ENCODE measurements around the gene SH3TC2.
"Not testable (repeated sequence)": the region's sequence is repeated elsewhere in the genome, so short reads cannot be mapped to it uniquely, and the experiment has no call there.

The SH3TC2 gene
- 0 to 0.12 (median 0) reads per million in 9 experiments for total RNA-seq

DNA sequence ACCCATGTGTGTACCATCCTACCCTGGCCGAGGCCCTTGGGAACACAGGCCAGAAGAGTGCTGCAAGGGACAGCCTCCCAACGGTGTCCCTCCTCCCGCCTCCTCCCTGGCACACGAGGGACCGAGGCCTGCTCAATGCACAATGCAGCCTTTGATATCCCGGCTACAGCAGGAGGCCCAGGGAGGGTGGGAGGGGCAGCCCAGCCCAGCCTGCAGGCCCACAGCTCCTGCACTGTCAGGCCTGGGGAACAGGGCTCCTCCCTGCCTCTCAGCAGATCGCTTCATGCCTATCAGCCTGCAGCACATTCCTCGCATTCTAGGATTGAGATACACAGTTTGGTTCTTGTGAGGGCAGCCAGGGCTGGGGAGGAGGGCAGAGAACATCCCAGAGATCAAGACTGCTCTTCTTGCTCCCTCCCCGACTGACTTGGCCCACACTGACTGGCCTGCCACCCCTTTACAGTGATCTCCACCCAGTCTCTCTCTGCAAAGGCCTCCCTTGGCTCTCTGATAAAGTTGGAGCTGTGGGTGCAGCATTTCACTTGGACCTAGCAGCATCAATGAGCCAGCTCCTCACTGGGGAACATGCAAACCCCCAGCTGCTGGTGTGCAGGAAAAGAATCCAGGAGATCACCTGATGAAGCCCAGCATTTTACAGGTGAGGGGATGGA lies at the start of gene SH3TC2:
SH3TC2 (minus strand) TSS at position 46 of the 671 bp plus-strand sequence; CDS start at position 6, 40 bp downstream.
- H3K36me3 Mint-ChIP-seq (ENCODE audit: insufficient read depth): no peaks in the 10 kb centered on the region
- H3K9me3 Mint-ChIP-seq: no peaks in the 10 kb centered on the region
- no peak within 1 kb of the TSS for H3K4me3 Mint-ChIP-seq
- ATAC-seq (replicated peaks) (no peak), DNase-seq (no peak)
- peaks cover 23 to 52% of the 10 kb centered on the region in 2 donors for H3K27me3 Mint-ChIP-seq
- no peak within 1 kb of the TSS for H3K27ac Mint-ChIP-seq
- H3K4me1 Mint-ChIP-seq (ENCODE audit: low read depth in 2 of 2): no peaks in the 10 kb centered on the region

DNA sequence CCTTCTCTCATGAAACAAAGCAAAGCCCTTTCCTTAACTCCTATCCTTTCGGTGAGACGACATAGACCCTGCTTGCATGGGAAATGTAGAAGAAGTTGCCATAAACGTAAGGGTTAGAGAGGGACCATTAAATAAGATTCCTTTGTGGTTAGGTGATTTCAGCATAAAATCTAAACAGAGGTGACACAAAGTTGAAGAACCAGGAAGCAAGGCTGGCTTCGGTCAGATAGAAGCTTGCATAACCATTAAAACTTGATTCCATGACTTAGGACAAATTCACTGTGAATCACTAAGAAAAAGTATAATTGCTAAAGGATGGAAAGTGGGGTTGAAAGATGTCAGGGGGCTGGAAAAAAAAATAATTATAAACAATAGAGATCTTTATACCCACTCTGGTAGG lies 47.5 kb upstream of the SH3TC2 start:
- no peak for DNase-seq
- ATAC-seq (replicated peaks): no peak
- H3K4me3 Mint-ChIP-seq: no peak overlapping the region
- no peaks in the 10 kb centered on the region for H3K9me3 Mint-ChIP-seq
- H3K4me1 Mint-ChIP-seq (ENCODE audit: low read depth in 2 of 2): no peaks in the 10 kb centered on the region
- peaks cover under 1 to 3% of the 10 kb centered on the region in 2 donors for H3K27me3 Mint-ChIP-seq
- H3K27ac Mint-ChIP-seq: no peak overlapping the region
- no peaks in the 10 kb centered on the region for H3K36me3 Mint-ChIP-seq (ENCODE audit: insufficient read depth)

DNA sequence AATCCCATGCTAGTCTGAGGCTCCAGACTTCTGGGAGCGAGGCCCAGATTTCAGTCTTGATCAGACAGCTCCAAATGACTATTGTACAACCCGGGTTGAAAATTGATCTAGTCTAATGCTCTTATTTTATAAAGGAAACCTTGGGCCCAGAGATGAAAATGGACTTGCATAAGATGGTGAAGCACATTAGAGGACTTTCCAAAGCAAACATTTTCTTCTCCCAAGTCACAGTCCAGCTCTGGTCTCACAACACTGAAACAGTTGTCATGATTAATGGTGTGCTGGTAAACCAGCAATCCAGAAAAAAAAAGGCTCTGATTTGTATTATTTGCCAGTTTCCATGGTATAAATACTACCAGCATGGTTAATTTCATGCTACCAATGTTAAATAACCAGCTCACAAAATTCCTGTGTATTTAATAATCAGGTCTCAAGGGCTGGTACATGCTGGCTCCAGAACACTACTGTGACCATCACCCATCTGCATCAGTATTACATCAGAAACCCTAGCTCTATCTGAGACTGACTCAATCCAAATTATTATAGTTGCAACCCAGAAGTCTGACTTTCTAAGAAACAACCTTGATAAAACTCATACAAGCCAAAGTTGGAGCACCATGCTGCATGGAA lies 45.9 kb upstream of the SH3TC2 start:
- Mint-ChIP-seq H3K4me1 (ENCODE audit: low read depth in 2 of 2) (no peaks in the 10 kb centered on the region), H3K4me3 (no peak overlapping the region), H3K27ac (no peak overlapping the region), H3K36me3 (ENCODE audit: insufficient read depth) (no peaks in the 10 kb centered on the region), H3K27me3 (no peaks in the 10 kb centered on the region), H3K9me3 (no peaks in the 10 kb centered on the region)
- DNase-seq (no peak), ATAC-seq (replicated peaks) (no peak)

DNA sequence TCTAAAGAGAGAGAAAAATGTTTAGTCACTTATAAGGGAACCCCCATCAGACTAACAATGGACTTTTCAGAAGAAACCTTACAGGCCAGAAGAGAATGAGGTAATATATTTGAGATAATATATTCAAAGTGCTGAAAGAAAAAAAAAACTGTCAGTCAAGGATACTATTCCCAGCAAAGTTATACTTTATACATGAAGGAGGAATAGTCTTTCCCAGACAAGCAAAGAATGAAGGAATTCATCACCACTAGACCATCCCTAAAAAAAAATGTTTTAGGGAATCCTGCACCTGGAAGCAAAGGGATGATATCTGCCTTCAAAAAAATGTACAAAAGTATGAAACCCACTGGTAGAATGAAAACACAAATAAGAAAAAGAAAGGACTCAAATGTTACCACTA lies 37.5 kb upstream of the SH3TC2 start:
- no peak for ATAC-seq (replicated peaks)

DNA sequence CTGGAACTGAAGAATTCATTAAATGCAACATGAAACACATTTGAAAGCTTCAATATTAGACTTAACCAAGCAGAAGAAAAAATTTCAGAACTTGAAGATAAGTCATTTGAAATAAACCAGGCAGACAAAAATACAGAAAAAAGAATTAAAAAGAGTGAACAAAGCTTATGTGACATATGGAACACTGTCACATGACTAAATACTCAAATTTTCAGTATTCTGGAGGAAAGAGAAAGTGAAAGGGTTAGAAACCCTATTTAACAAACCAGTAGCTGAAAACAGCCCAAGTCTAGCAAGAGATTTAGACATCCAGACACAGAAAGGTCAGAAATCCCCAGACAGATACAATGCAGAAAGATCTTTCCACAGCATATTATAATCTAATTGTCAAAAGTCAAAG lies 37.1 kb upstream of the SH3TC2 start:
- no peak for ATAC-seq (replicated peaks)

More for the DNA sequence above, 37.5 kb upstream of the SH3TC2 start:
- Mint-ChIP-seq H3K36me3 (ENCODE audit: insufficient read depth) (peaks cover 2% of the 10 kb centered on the region), H3K9me3 (peaks cover 17 to 32% of the 10 kb centered on the region in 2 donors), H3K4me3 (no peak overlapping the region), H3K27me3 (peaks cover 7 to 30% of the 10 kb centered on the region in 2 donors), H3K4me1 (ENCODE audit: low read depth in 2 of 2) (no peaks in the 10 kb centered on the region), H3K27ac (no peak overlapping the region)
- no peak for DNase-seq

DNA sequence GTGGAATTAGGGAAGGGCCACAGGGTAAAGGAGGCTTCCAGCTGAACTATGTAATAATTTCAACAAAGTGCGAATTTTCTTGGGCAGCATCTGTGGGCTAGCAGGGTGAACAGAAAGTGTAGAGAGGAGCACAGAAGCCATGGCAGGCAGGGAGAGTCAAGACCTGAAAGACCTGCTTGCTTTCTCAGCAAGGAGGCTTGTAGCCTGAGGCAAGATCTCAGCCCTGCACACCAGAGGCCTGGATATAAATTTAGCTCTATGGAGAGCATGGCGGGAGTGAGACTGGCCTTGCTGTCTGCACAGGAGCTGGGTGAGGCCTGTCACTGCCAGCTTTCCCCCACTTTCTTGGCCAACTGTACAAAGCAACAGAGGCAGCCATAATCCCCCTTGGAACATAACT lies 32.1 kb upstream of the SH3TC2 start:
- no peak for DNase-seq
- ATAC-seq (replicated peaks): no peak
- Mint-ChIP-seq H3K4me1 (ENCODE audit: low read depth in 2 of 2) (no peaks in the 10 kb centered on the region), H3K4me3 (no peak overlapping the region), H3K36me3 (ENCODE audit: insufficient read depth) (no peaks in the 10 kb centered on the region), H3K27ac (no peak overlapping the region), H3K27me3 (peaks cover 29 to 62% of the 10 kb centered on the region in 2 donors), H3K9me3 (peaks cover 14 to 24% of the 10 kb centered on the region in 2 donors)

More for the DNA sequence above, 37.1 kb upstream of the SH3TC2 start:
- no peak overlapping the region for H3K27ac Mint-ChIP-seq
- DNase-seq: no peak
- H3K36me3 Mint-ChIP-seq (ENCODE audit: insufficient read depth): peaks cover 2% of the 10 kb centered on the region
- H3K4me1 Mint-ChIP-seq (ENCODE audit: low read depth in 2 of 2): no peaks in the 10 kb centered on the region
- H3K27me3 Mint-ChIP-seq: peaks cover 9 to 34% of the 10 kb centered on the region in 2 donors
- peaks cover 17 to 35% of the 10 kb centered on the region in 2 donors for H3K9me3 Mint-ChIP-seq
- H3K4me3 Mint-ChIP-seq: no peak overlapping the region

DNA sequence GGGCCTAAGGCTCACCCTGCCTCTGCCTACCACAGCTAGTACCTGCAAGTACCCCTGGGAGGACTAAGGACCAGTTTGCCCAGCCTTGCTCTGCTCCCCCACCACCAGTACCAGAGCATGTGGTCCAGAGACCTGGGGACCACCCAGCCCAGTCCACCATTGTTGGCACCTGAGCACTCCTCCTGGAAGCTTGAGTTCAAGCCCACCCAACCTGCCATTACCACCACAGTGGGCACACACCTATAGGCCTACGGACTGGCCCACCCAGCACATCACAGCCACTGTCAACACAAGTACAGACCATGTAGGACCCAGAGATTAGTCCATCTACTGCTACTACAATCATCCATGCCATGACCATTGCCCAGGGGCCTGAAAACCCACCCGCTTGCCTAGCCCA lies 30.8 kb upstream of the SH3TC2 start:
- H3K27me3 Mint-ChIP-seq: peaks cover 29 to 66% of the 10 kb centered on the region in 2 donors
- H3K27ac Mint-ChIP-seq: no peak overlapping the region
- H3K36me3 Mint-ChIP-seq (ENCODE audit: insufficient read depth): no peaks in the 10 kb centered on the region

DNA sequence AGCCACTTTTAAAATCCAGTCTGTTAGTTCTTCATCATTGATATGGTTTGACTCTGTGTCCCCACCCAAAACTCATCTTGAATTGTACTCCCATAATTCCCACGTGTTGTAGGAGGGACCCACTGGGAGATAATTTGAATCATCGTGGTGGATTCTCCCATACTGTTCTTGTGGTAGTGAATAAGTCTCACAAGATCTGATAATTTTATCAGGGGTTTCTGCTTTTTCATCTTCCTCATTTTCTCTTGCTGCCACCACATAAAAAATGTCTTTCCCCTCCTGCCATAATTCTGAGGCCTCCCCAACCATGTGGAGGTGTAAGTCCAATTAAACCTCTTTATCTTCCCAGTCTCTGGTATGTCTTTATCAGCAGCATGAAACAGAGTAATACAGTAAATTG lies 26.9 kb upstream of the SH3TC2 start:
- Mint-ChIP-seq H3K4me3 (no peak overlapping the region), H3K27me3 (peaks cover 25 to 72% of the 10 kb centered on the region in 2 donors), H3K4me1 (ENCODE audit: low read depth in 2 of 2) (no peaks in the 10 kb centered on the region), H3K36me3 (ENCODE audit: insufficient read depth) (no peaks in the 10 kb centered on the region), H3K9me3 (no peaks in the 10 kb centered on the region), H3K27ac (no peak overlapping the region)
- no peak for DNase-seq
- ATAC-seq (replicated peaks): no peak

More for the DNA sequence above, 30.8 kb upstream of the SH3TC2 start:
- no peaks in the 10 kb centered on the region for H3K4me1 Mint-ChIP-seq (ENCODE audit: low read depth in 2 of 2)
- peaks cover 9 to 11% of the 10 kb centered on the region in 2 donors for H3K9me3 Mint-ChIP-seq
- no peak for DNase-seq
- no peak for ATAC-seq (replicated peaks)
- H3K4me3 Mint-ChIP-seq: no peak overlapping the region

DNA sequence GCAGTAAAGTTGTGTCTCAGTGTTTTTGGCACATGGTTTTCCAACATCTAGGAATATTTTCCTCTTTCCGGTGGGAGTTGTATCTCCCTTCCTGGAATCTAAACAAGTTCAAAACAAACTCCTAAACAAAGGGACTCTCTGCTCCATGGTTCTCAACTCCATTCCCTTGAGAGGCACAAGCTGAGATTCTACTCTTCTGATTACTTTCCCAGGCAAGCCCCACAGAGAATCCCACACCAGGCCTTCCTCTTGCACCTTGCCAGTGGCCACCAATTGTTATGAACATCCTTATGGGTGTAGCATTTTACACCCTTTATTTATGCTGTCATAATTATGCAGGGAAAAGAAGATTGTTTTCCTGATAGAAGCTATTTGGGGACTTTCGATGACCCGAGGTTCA lies 25.8 kb upstream of the SH3TC2 start:
- DNase-seq (no peak), ATAC-seq (replicated peaks) (no peak)
- Mint-ChIP-seq H3K4me1 (ENCODE audit: low read depth in 2 of 2) (no peaks in the 10 kb centered on the region), H3K27me3 (peaks cover 14 to 61% of the 10 kb centered on the region in 2 donors), H3K36me3 (ENCODE audit: insufficient read depth) (no peaks in the 10 kb centered on the region), H3K27ac (no peak overlapping the region), H3K9me3 (no peaks in the 10 kb centered on the region), H3K4me3 (no peak overlapping the region)

DNA sequence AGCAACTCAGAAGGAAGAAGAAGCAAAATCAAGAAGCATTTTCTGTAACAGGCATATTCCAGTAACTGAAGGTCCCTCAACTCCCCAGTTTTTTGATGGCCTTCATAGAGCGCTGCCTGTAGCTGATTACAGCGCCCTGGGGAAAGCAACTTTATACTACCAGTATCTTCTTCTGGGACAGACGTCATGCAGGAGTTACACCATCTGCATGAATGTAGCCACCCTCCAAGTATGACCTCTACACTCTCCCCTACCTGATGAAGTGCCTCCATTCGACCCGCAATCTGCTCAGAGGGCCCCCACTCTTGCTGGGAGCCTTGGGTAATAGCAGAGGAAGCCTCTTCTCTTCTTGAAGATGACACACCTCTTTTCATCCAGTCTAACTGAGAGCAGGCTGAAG lies 21.0 kb upstream of the SH3TC2 start:
- Mint-ChIP-seq H3K9me3 (no peaks in the 10 kb centered on the region), H3K27me3 (peaks cover 11 to 20% of the 10 kb centered on the region in 2 donors), H3K36me3 (ENCODE audit: insufficient read depth) (no peaks in the 10 kb centered on the region), H3K4me1 (ENCODE audit: low read depth in 2 of 2) (peaks cover 6 to 18% of the 10 kb centered on the region in 2 donors), H3K4me3 (no peak overlapping the region), H3K27ac (no peak overlapping the region)
- ATAC-seq (replicated peaks) (no peak), DNase-seq (no peak)

DNA sequence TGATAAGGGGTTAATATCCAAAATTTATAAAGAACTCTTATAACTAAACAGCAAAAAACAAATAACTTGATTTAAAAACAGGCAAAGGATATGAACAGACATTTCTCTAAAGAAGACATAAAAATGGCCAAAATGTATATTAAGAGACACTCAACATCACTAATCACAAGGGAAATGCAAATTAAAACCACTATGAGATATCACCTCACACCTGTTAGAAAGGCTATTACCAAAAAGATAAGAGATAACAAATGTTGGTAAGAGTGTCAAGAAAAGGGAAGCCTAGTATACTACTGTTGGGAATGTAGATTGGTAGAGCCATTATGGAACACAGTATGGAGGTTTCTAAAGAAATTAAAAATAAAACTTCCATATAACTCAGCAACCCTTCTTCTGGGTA lies 19.4 kb upstream of the SH3TC2 start:
- no peaks in the 10 kb centered on the region for H3K36me3 Mint-ChIP-seq (ENCODE audit: insufficient read depth)
- H3K9me3 Mint-ChIP-seq: no peaks in the 10 kb centered on the region
- peaks cover 6 to 18% of the 10 kb centered on the region in 2 donors for H3K4me1 Mint-ChIP-seq (ENCODE audit: low read depth in 2 of 2)
- no peak overlapping the region for H3K27ac Mint-ChIP-seq
- H3K4me3 Mint-ChIP-seq: no peak overlapping the region
- DNase-seq: no peak
- H3K27me3 Mint-ChIP-seq: peaks cover 11 to 21% of the 10 kb centered on the region in 2 donors
- ATAC-seq (replicated peaks): no peak

DNA sequence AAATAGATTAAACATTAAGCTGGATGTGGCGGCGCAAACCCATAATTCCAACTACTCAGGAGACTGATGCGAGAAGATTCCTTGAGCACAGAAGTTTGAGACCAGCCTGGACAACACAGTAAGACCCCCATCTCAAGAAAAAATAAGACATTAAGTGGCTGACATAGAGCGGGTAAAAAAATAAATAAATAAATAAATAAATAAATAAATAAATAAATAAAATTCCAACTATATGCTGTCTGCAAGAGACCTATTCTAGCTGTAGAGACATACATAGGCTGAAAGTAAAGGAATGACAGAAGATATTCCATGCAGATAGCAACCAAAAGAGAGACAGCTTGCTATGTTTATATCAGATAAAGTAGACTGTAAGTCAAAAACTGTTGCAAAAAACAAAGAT lies 17.4 kb upstream of the SH3TC2 start:
- H3K27ac Mint-ChIP-seq: no peak overlapping the region
- peaks cover 16 to 22% of the 10 kb centered on the region in 2 donors for H3K27me3 Mint-ChIP-seq
- no peaks in the 10 kb centered on the region for H3K36me3 Mint-ChIP-seq (ENCODE audit: insufficient read depth)
- no peak for DNase-seq
- peaks cover 0 to 2% of the 10 kb centered on the region in 2 donors for H3K9me3 Mint-ChIP-seq
- no peak for ATAC-seq (replicated peaks)
- H3K4me3 Mint-ChIP-seq: peak overlapping the region in 1 of 2 donors; percentile 21
- H3K4me1 Mint-ChIP-seq (ENCODE audit: low read depth in 2 of 2): peaks cover 6 to 18% of the 10 kb centered on the region in 2 donors

DNA sequence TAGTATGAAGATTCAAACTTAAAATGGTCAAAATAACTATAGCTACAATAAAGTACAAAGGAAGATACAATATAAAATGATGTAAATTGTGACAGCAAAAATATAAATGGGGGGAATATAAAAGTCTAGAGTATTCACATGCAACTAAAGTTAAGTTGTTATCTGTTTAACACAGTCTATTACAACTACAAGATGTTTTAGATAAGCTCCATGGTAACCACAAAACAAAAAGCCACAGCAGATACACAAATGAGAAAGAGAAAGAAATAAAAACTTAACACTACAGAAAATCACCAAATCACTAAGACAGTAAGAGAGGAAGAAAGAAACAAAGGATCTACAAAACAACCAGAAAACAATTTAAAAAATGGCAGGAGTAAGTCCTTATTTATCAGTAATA lies 17.0 kb upstream of the SH3TC2 start:
- H3K27ac Mint-ChIP-seq: no peak overlapping the region
- H3K36me3 Mint-ChIP-seq (ENCODE audit: insufficient read depth): no peaks in the 10 kb centered on the region
- peaks cover 6 to 18% of the 10 kb centered on the region in 2 donors for H3K4me1 Mint-ChIP-seq (ENCODE audit: low read depth in 2 of 2)
- H3K27me3 Mint-ChIP-seq: peaks cover 17 to 26% of the 10 kb centered on the region in 2 donors
- DNase-seq (no peak), ATAC-seq (replicated peaks) (peak; percentile 69)
- H3K4me3 Mint-ChIP-seq: peak overlapping the region in 1 of 2 donors; percentile 21
- H3K9me3 Mint-ChIP-seq: peaks cover 0 to 2% of the 10 kb centered on the region in 2 donors

DNA sequence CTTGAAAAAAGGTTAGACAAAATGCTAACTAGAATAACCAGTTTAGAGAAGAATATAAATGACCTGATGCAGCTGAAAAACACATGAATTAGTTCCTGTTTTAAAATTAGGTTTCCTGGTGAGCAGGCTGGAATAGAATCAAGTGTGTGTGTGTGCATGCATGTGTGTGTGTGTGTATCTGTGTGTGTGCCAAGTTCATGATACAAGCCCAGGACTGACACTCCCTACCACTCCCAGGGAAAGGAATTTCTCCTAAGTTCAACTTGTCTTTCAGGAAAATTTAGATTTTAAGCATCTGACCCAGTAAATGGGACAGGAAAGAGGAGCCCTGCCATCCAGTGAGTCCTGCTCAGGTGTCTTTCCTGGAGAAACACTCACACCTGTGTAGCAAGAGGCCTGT lies 11.2 kb upstream of the SH3TC2 start:
- H3K36me3 Mint-ChIP-seq (ENCODE audit: insufficient read depth); H3K4me1 Mint-ChIP-seq (ENCODE audit: low read depth in 2 of 2); H3K9me3 Mint-ChIP-seq; H3K27ac Mint-ChIP-seq; ATAC-seq (replicated peaks); H3K4me3 Mint-ChIP-seq; DNase-seq: not testable (repeated sequence)
- H3K27me3 Mint-ChIP-seq: peaks cover 38 to 66% of the 10 kb centered on the region in 2 donors

Measured in effector memory CD8-positive, alpha-beta T cell (primary cell).